ENCODE results near the gene FAM227A. TPM values are rescaled to one million over a fixed set of nuclear protein-coding genes. Genes with fewer than 3 reads are reported as not detected.

The FAM227A gene
- total and polyA plus RNA-seq, 9 donors, result 0.72 to 7.4 (median 2.2) TPM

GRCh38 chr22:38698407-38699094, 42.4 kb upstream of the FAM227A start:
- 87 to 90% (median 87%) methylated on average over 13 of the region's 13 CpGs for WGBS, 3 donors
- TF ChIP-seq POLR2A (IDR thresholded peaks at IDR 0.05) (no peak), EP300 (IDR thresholded peaks at IDR 0.05) (no peak), CTCF (IDR thresholded peaks at IDR 0.05) (no peak)
- Histone ChIP-seq H3K36me3 (no peaks in the 10 kb centered on the region), H3K4me3 (peak overlapping the region; percentile 97), H3K27me3 (no peaks in the 10 kb centered on the region), H3K4me1 (ENCODE audit: insufficient read depth) (peaks cover 14% of the 10 kb centered on the region), H3K27ac (peak overlapping the region; percentile 92 to 95), H3K9me3 (no peaks in the 10 kb centered on the region)
- intact Hi-C loops (cut with DNase I), result loop anchor here in 1 of 4 donors (5.0 kb wide), 1 partner anchor 131 kb away; no protein-coding TSS in a partner anchor
- no peak for DNase-seq

- Histone ChIP-seq H3K27me3 (no peaks in the 10 kb centered on the region), H3K4me3 (no peak overlapping the region), H3K9me3 (no peaks in the 10 kb centered on the region), H3K36me3 (no peaks in the 10 kb centered on the region), H3K27ac (no peak overlapping the region), H3K4me1 (ENCODE audit: insufficient read depth) (peaks cover 14% of the 10 kb centered on the region)
- intact Hi-C loops (cut with DNase I), result loop anchor here in 1 of 4 donors (5.0 kb wide), 1 partner anchor 130 kb away; no protein-coding TSS in a partner anchor
- 33 to 42% (median 35%) methylated on average over 8 of the region's 8 CpGs for WGBS, 3 donors
- no peak for TF ChIP-seq CTCF (IDR thresholded peaks at IDR 0.05)
- no peak for TF ChIP-seq EP300 (IDR thresholded peaks at IDR 0.05)
- no peak for TF ChIP-seq POLR2A (IDR thresholded peaks at IDR 0.05)
- peak in 1 of 5 donors; percentile 55 for DNase-seq
These were observed 41.4 kb upstream of the FAM227A start for GRCh38 chr22:38697425-38698089.

- Histone ChIP-seq H3K27me3 (no peaks in the 10 kb centered on the region), H3K4me3 (no peak overlapping the region), H3K27ac (no peak overlapping the region), H3K4me1 (ENCODE audit: insufficient read depth) (peaks cover 14% of the 10 kb centered on the region), H3K9me3 (no peaks in the 10 kb centered on the region), H3K36me3 (no peaks in the 10 kb centered on the region)
- WGBS, 3 donors, result 25 to 28% (median 26%) methylated on average over 3 of the region's 3 CpGs
- TF ChIP-seq EP300 (IDR thresholded peaks at IDR 0.05) (no peak), POLR2A (IDR thresholded peaks at IDR 0.05) (no peak), CTCF (IDR thresholded peaks at IDR 0.05) (no peak)
- DNase-seq, result no peak
- intact Hi-C loops (cut with DNase I), result loop anchor here in 1 of 4 donors (5.0 kb wide), 1 partner anchor 130 kb away; no protein-coding TSS in a partner anchor
These were observed 40.6 kb upstream of the FAM227A start for GRCh38 chr22:38696606-38697424.

- H3K27ac ChIP-seq, result no peak overlapping the region
- intact Hi-C loops (cut with DNase I), result loop anchor here in 1 of 4 donors (5.0 kb wide), 1 partner anchor 128 kb away; no protein-coding TSS in a partner anchor
- peaks cover 16% of the 10 kb centered on the region for H3K4me1 ChIP-seq (ENCODE audit: insufficient read depth)
- no peaks in the 10 kb centered on the region for H3K27me3 ChIP-seq
- 84 to 86% (median 85%) methylated on average over 3 of the region's 3 CpGs for WGBS, 3 donors
- TF ChIP-seq EP300 (IDR thresholded peaks at IDR 0.05), result no peak
- no peaks in the 10 kb centered on the region for H3K36me3 ChIP-seq
- H3K9me3 ChIP-seq, result no peaks in the 10 kb centered on the region
- H3K4me3 ChIP-seq, result no peak overlapping the region
- DNase-seq, result no peak
These were observed 38.7 kb upstream of the FAM227A start for GRCh38 chr22:38694940-38695339.

All from ovary (tissue), 9 donors.